H9 (cell line): ENCODE results near the gene S100Z. TPM values are rescaled to one million over a fixed set of nuclear protein-coding genes. Genes with fewer than 3 reads are reported as not detected.
A peak's percentile ranks its signal among the peaks of the same experiment; 100 is the strongest.

Source experiments
- DNase-seq: peaks from one replicate; pipeline ENCODE4 v3.0.0-alpha.2; 2017
- H2AFZ ChIP-seq: one replicate; pipeline ENCODE4 v1.6.1; 2013; ENCODE audit warnings: mild to moderate bottlenecking, low read length, control low read depth, moderate library complexity
- H2AK5ac ChIP-seq: 2 replicates; pipeline ENCODE4 v1.6.1; 2013; ENCODE audit warnings: low read length, control low read depth, mixed read lengths; ENCODE audit not compliant: insufficient read length
- H2BK120ac ChIP-seq: one replicate; pipeline ENCODE4 v1.6.1; 2013; ENCODE audit warnings: low read depth, mild to moderate bottlenecking, low read length, control low read depth, inconsistent platforms; ENCODE audit not compliant: poor library complexity, severe bottlenecking
- H2BK12ac ChIP-seq: 2 replicates; pipeline ENCODE4 v1.6.1; 2013; ENCODE audit warnings: low read length, control low read depth, mixed read lengths, low read depth; ENCODE audit not compliant: insufficient read length
- H2BK15ac ChIP-seq: 2 replicates; pipeline ENCODE4 v1.6.1; 2013; ENCODE audit warnings: low read depth, low read length, control low read depth
- H2BK20ac ChIP-seq: one replicate; pipeline ENCODE4 v1.6.1; 2013; ENCODE audit warnings: low read depth, mild to moderate bottlenecking, low read length, control low read depth, inconsistent platforms; ENCODE audit not compliant: poor library complexity, severe bottlenecking
- H2BK5ac ChIP-seq: 2 replicates; pipeline ENCODE4 v1.6.1; 2013; ENCODE audit warnings: low read length, control low read depth, mixed read lengths; ENCODE audit not compliant: insufficient read length
- H3K14ac ChIP-seq: 2 replicates; pipeline ENCODE4 v1.6.1; 2013; ENCODE audit warnings: low read length, control low read depth; ENCODE audit not compliant: insufficient read depth
- H3K18ac ChIP-seq: 2 replicates; pipeline ENCODE4 v1.6.1; 2013; ENCODE audit warnings: low read depth, mild to moderate bottlenecking, mixed read lengths, low read length, control low read depth; ENCODE audit not compliant: insufficient read length
- H3K23ac ChIP-seq: 2 replicates; pipeline ENCODE4 v1.6.1; 2013; ENCODE audit warnings: low read length, control low read depth, mixed read lengths, low read depth; ENCODE audit not compliant: insufficient read length
- H3K23me2 ChIP-seq: 2 replicates; pipeline ENCODE4 v1.6.1; 2013; ENCODE audit warnings: low read depth, mild to moderate bottlenecking, mixed read lengths, low read length, control low read depth; ENCODE audit not compliant: insufficient read length, poor library complexity, severe bottlenecking
- H3K27ac ChIP-seq: 2 replicates; pipeline ENCODE4 v1.5.1; 2013; ENCODE audit warnings: low read length, control low read depth, mixed read lengths, low read depth; ENCODE audit not compliant: insufficient read length
- H3K27me3 ChIP-seq: 2 replicates; pipeline ENCODE4 v1.6.1; 2013; ENCODE audit warnings: low read length, control low read depth, inconsistent platforms; ENCODE audit not compliant: insufficient read depth
- H3K4ac ChIP-seq: 2 replicates; pipeline ENCODE4 v1.6.1; 2013; ENCODE audit warnings: low read depth, mild to moderate bottlenecking, control low read depth, inconsistent platforms, low read length, moderate library complexity
- H3K4me1 ChIP-seq: 2 replicates; pipeline ENCODE4 v1.6.1; 2013; ENCODE audit warnings: low read length, control low read depth, inconsistent platforms; ENCODE audit not compliant: insufficient read depth
- H3K4me2 ChIP-seq: 2 replicates; pipeline ENCODE4 v1.6.1; 2013; ENCODE audit warnings: low read length, control low read depth, mixed read lengths; ENCODE audit not compliant: insufficient read length, insufficient read depth
- H3K56ac ChIP-seq: 2 replicates; pipeline ENCODE4 v1.6.1; 2013; ENCODE audit warnings: low read depth, mild to moderate bottlenecking, mixed read lengths, low read length, control low read depth; ENCODE audit not compliant: insufficient read length
- H3K79me1 ChIP-seq: 2 replicates; pipeline ENCODE4 v1.6.1; 2013; ENCODE audit warnings: low read depth, mild to moderate bottlenecking, moderate library complexity, low read length, control low read depth, inconsistent platforms; ENCODE audit not compliant: insufficient read depth, poor library complexity, severe bottlenecking
- H3K79me2 ChIP-seq: 2 replicates; pipeline ENCODE4 v1.6.1; 2013; ENCODE audit warnings: low read length, control low read depth, inconsistent platforms; ENCODE audit not compliant: insufficient read depth
- H3K9ac ChIP-seq: 2 replicates; pipeline ENCODE4 v1.6.1; 2013; ENCODE audit warnings: low read length, control low read depth, mixed read lengths; ENCODE audit not compliant: insufficient read length; ENCODE audit errors: extremely low read depth
- H3K9me3 ChIP-seq: one replicate; pipeline ENCODE4 v1.6.1; 2013; ENCODE audit warnings: low read depth, low read length, inconsistent platforms; ENCODE audit not compliant: control insufficient read depth
- H3T11ph ChIP-seq: one replicate; pipeline ENCODE4 v1.6.1; 2013; ENCODE audit warnings: mild to moderate bottlenecking, low read length, control low read depth, inconsistent platforms
- H4K20me1 ChIP-seq: one replicate; pipeline ENCODE4 v1.6.1; 2013; ENCODE audit not compliant: control insufficient read depth, insufficient read length, insufficient read depth
- H4K5ac ChIP-seq: 2 replicates; pipeline ENCODE4 v1.6.1; 2013; ENCODE audit warnings: low read depth, mild to moderate bottlenecking, mixed read lengths, low read length, control low read depth; ENCODE audit not compliant: insufficient read length
- H4K8ac ChIP-seq: replicated peaks from 2 replicates; pipeline ENCODE4 v1.6.1; 2013; ENCODE audit warnings: low read length, control low read depth, mixed read lengths, low read depth; ENCODE audit not compliant: insufficient read length
- H4K91ac ChIP-seq: 2 replicates; pipeline ENCODE4 v1.6.1; 2013; ENCODE audit warnings: low read depth, mild to moderate bottlenecking, moderate library complexity, mixed read lengths, low read length, control low read depth; ENCODE audit not compliant: insufficient read length
- H3K27ac Mint-ChIP-seq, 3 experiments: 2 replicates in 2 of 3; 3 replicates in 1 of 3; pipeline ENCODE4 v1.8.0; 2020 to 2021; ENCODE audit warnings: mixed read lengths in 3 of 3, mild to moderate bottlenecking in 1 of 3, moderate library complexity in 1 of 3
- H3K27me3 Mint-ChIP-seq: 2 replicates; pipeline ENCODE4 v1.8.0; 2021; ENCODE audit warnings: low read depth, mild to moderate bottlenecking, moderate library complexity, mixed read lengths
- H3K36me3 Mint-ChIP-seq, 3 experiments: 2 replicates in 2 of 3; 3 replicates in 1 of 3; pipeline ENCODE4 v1.8.0; 2020 to 2021; ENCODE audit warnings: low read depth in 3 of 3, mixed read lengths in 3 of 3; ENCODE audit not compliant: insufficient read depth in 1 of 3
- H3K4me1 Mint-ChIP-seq, 2 experiments: 2 replicates each; pipeline ENCODE4 v1.8.0; 2020; ENCODE audit warnings: mixed read lengths in 2 of 2
- H3K4me3 Mint-ChIP-seq, 2 experiments: 2 replicates in 1 of 2; 3 replicates in 1 of 2; pipeline ENCODE4 v1.8.0; 2020 to 2021; ENCODE audit warnings: mild to moderate bottlenecking in 2 of 2, mixed read lengths in 2 of 2, moderate library complexity in 1 of 2
- H3K9me3 Mint-ChIP-seq, 2 experiments: 2 replicates in 1 of 2; 3 replicates in 1 of 2; pipeline ENCODE4 v1.8.0; 2020; ENCODE audit warnings: mild to moderate bottlenecking in 2 of 2, mixed read lengths in 2 of 2, moderate library complexity in 1 of 2
- WGBS: extraction: QIAGEN DNeasy Blood & Tissue Kit; methylation state at CpG from one replicate; pipeline ENCODE4 v1.1.7; 2013; ENCODE audit warnings: missing lambda C conversion rate, low lambda C conversion rate, mixed read lengths; ENCODE audit not compliant: insufficient read length; ENCODE audit errors: extremely low coverage; 5-methylcytosine and 5-hydroxymethylcytosine counted together
- total RNA-seq: library from RNA; stranded (reverse); gene quantifications from 2 replicates; pipeline ENCODE4 v1.2.1, GENCODE V29; 2021
- TF ChIP-seq, protein P1 (sequence below): fragments of 200-600 bp; sonication (generic); conservative IDR thresholded peaks from 3 replicates; pipeline ENCODE4 v1.8.0; 2021; ENCODE audit warnings: antibody characterized with exemption, mild to moderate bottlenecking

S100Z gene
- total RNA-seq, 1 experiment from 2014 or later = not detected

DNA sequence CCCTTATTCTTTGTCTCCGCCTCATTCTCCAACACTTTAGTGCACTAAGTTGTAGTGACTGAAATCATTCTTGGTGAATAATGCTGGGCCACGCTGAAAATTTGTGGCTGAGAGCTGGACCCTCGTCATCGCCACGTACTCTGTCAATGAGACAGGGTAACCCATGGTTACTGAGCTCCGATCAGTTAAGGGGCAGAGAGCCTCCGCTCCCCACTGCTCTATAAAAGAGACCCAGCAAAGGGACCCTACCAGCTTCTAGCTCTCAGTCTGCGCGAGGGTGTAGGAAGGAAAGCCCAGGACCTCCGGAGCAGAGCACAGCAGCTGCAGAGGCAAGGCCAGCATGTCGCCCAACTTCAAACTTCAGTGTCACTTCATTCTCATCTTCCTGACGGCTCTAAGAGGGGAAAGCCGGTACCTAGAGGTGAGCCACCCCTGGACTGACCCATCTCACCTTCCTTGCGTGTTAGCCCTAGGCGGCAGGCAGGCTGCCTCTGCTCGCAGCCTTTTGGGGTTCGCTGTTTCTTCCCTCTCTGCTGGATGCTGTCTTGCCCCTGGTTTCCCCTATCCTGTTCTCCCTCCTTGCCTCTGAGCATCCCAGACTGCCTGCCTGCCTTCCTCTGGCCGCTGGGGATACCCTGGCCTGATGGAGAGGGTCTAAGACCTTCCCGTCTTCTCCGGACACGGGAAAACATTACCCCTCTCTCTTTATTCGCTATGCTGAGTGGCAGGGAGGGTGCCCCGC, 103.2 kb downstream of the S100Z start, which contains the start of gene CRHBP:
CRHBP (plus strand) TSS at position 251 of the 742 bp plus-strand sequence; CDS start at position 341, 90 bp downstream.
- DNase-seq = peak; percentile 52
- H3K79me1 ChIP-seq = no peaks in the 10 kb centered on the region
- H3K23me2 ChIP-seq = peaks cover 14% of the 10 kb centered on the region
- H4K20me1 ChIP-seq = no peaks in the 10 kb centered on the region
- Mint-ChIP-seq H3K36me3 (no peaks in the 10 kb centered on the region; a peak in 1 of 7 replicates), H3K9me3 (no peaks in the 10 kb centered on the region; a peak in 1 of 5 replicates), H3K27me3 (peaks cover 69% of the 10 kb centered on the region), H3K4me3 (peak within 1 kb of the TSS; percentile 68 to 80), H3K27ac (no peak within 1 kb of the TSS), H3K4me1 (peaks cover 11 to 14% of the 10 kb centered on the region in 2 experiments)
- H2AFZ ChIP-seq = no peak within 1 kb of the TSS
- no CpG with 5 or more reads among the region's 23 CpGs for WGBS
- H3K18ac ChIP-seq = no peak within 1 kb of the TSS
- no peak within 1 kb of the TSS for H2BK5ac ChIP-seq
- no peak within 1 kb of the TSS for H3K4ac ChIP-seq
- TF ChIP-seq, protein P1, sequence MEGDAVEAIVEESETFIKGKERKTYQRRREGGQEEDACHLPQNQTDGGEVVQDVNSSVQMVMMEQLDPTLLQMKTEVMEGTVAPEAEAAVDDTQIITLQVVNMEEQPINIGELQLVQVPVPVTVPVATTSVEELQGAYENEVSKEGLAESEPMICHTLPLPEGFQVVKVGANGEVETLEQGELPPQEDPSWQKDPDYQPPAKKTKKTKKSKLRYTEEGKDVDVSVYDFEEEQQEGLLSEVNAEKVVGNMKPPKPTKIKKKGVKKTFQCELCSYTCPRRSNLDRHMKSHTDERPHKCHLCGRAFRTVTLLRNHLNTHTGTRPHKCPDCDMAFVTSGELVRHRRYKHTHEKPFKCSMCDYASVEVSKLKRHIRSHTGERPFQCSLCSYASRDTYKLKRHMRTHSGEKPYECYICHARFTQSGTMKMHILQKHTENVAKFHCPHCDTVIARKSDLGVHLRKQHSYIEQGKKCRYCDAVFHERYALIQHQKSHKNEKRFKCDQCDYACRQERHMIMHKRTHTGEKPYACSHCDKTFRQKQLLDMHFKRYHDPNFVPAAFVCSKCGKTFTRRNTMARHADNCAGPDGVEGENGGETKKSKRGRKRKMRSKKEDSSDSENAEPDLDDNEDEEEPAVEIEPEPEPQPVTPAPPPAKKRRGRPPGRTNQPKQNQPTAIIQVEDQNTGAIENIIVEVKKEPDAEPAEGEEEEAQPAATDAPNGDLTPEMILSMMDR = no peak
- no peak within 1 kb of the TSS for H3K23ac ChIP-seq
- H3K4me2 ChIP-seq = peak within 1 kb of the TSS; percentile 89
- no peak within 1 kb of the TSS for H2AK5ac ChIP-seq
- no peak within 1 kb of the TSS for H4K5ac ChIP-seq
- H3K27ac ChIP-seq = no peak within 1 kb of the TSS
- no peaks in the 10 kb centered on the region for H3K4me1 ChIP-seq
- H3K79me2 ChIP-seq = no peaks in the 10 kb centered on the region
- H4K91ac ChIP-seq = no peak within 1 kb of the TSS
- H3K9me3 ChIP-seq = no peaks in the 10 kb centered on the region
- no peak within 1 kb of the TSS for H2BK15ac ChIP-seq
- H2BK20ac ChIP-seq = no peak within 1 kb of the TSS
- no peak within 1 kb of the TSS; the same call in 1 of the 2 replicates for H3K14ac ChIP-seq
- H3K27me3 ChIP-seq = peaks cover 33% of the 10 kb centered on the region
- no peak within 1 kb of the TSS for H2BK12ac ChIP-seq
- no peak within 1 kb of the TSS for H3K9ac ChIP-seq
- H2BK120ac ChIP-seq = no peak within 1 kb of the TSS
- no peak within 1 kb of the TSS for H3T11ph ChIP-seq
- no peak within 1 kb of the TSS for H3K56ac ChIP-seq
- no peak within 1 kb of the TSS for H4K8ac ChIP-seq
